Activated CD8-positive, alpha-beta memory T cell treated with anti-CD3 and anti-CD28 coated beads for 1 hour (primary cell): ENCODE results near the gene TBX21.

Experiments used
- DNase-seq, 2 donors: peaks; one replicate each; pipeline ENCODE4 v3.0.0-alpha.2; 2020; ENCODE audit warnings: low read depth in 1 of 2; ENCODE audit errors: extremely low read depth in 1 of 2

TBX21 gene

GRCh38 chr17:47712330-47713023 lies 20.6 kb upstream of the TBX21 start:
- DNase-seq = no peak

GRCh38 chr17:47713980-47714700 lies 18.9 kb upstream of the TBX21 start:
- no peak for DNase-seq

DNA sequence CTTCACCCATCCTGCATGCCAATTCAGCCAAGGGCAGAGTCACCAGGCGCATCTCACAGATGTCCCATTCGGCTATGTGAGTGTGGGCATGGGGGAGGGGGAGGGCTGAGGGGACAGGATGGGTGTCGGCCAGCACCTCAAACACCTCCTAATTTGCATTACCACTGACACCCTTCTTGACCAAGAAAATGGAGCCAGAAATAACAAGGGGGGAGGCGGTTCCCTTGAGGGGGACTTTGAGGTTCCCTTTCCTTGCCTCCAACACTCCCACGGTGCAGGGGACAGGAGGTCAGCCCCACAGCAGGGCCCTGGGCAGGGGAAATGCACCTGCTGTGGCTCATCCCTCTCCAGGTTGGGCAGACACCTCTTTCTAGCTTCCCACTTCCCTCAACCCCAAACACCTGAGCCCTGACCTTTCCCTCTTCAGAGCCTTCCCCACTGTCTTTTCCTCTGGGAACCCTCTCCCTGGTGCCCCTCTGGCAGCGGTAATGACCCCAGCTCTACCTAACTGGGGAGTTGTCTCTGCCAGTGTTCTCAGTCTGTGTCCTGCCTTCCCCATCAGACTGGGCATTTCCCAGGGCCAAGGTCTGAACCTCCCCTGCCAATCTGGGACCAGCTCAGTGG lies 18.2 kb upstream of the TBX21 start:
- DNase-seq = no peak

DNA sequence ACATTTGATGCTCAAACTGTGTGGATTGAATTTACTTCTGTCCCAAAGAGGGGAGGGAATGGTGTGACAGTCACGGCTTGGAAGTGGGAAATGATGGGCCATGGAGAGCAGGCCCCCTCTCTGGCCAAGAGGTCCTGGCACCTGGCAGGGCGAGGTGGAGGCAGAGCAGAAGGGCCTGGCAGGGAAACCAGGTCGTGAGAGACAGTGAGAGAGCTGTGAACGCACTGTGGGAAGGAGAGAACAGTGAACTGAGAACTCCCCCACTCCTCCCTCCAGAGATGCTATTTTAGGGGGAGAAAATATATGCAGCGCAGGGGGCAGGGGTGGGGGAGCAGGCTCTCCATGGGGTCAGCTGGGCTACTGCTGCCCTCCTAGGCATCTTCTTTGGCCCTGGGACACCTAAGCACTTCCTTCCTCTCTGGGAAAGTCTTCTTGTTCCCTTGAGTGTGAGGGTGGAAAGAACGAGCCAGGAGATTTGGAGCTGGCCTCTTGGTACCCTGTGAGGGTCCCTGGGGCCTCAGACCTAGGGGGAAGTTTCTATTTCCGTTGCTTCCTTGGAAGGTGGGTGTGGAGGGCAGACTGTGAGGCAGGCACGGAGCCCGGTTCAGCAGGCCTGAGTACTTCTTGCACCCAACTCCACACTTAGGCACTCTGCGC lies 17.2 kb upstream of the TBX21 start:
- no peak for DNase-seq

- no peak for DNase-seq
These were observed 16.7 kb upstream of the TBX21 start for GRCh38 chr17:47716375-47716774.

GRCh38 chr17:47717261-47717697 lies 15.8 kb upstream of the TBX21 start:
- DNase-seq = no peak

DNA sequence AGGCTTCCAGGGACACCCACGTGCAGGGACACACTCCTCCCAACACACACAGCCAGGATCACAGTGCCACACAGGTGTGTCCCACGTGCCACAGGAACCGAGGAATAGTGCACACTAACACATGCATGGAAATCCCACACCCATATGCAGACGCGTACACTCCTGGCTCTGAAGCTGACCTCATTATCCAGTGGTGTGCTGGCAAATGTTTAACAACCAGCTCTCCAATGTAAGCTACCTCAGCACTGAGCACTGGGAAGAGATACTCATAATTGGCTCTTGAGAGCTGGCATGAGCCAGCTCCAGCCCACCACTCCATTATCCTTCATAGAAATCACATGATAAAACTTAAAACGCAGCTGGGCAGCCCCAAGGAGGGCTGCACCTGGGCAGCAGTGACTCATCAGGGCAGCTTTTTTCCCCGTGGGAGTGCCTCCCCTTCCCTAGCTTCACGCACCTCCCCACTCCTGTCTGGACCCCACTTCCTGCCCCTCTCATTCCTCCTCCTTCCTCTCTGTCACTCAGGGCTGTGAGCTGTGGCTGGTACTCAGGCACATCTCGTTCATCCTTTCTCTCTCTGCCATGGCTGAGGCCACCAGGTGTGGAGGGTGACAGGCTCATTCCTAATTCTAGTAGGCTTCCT lies 14.9 kb upstream of the TBX21 start:
- DNase-seq = no peak

DNA sequence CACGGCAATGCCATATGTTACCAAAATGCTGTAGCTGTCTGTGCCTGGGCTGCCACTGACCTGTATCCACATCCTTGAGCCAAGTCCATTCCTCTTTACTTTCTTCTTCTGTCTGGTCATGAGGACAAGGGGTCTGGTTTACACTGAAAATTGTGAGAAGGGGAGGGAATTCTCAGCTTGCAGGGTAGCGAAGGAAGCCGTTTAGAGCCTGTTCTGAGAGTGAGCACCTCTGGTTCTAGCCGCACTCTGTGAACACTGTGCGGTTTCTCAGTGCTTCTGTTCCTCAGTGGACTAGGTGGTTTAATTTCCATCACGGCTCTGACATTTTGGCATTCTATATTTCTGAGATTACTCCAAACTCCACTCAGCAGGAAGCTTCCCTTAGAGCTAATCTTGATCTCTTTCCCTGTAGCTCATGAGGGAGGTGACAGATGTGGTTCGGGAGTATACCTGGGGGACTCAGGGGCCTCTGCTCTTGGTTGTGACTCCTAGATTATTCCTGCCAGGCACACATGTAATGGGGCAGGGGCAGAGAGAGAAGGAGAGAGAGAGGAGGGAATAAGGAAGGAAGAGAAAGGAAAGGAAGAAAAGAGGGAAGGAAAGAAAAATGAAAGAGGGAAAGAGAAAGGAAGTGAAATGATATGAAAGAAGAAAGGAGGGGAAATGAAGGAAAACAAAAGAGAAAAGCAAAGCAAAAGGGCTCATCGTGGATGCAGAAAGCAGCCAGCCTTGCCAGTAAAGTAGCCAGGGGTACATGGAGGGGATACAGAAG lies 14.2 kb upstream of the TBX21 start:
- no peak for DNase-seq

DNA sequence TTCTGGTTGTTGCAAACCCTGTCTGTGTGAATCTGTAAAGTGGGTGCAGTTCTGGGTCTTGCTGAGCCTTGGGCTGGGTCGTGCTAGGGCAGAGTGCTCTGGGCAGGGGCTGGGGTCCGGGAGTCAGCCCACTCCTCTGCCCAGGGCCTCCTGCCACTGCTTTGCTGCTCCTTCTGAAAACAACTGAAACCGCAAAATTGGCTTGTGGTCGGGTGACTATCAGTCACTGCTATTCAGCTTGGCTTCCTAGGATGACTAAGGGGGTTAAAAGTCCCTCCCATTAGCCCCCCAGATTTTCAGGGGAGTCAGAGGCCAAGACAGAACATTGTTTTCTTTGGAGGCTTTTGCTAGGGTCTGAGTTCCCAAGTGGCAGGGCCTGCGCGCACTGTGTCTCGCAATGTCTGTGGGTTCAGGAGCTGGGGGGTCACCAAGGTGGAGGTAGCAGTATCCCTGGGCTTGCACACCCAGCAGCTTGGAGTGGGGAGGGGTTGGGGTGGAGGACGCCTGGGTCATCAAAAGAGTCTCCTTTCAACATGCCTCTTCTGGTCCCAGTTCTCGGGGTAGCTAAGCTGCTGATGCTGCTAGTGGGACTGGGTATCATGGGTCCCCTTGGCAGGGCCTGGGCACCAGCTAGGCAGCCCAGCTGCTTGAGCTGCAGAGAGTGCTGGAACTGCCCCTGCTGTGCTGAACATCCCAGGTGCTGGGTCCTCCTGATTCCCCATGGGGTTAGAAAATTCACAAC lies 13.5 kb upstream of the TBX21 start:
- no peak for DNase-seq

DNA sequence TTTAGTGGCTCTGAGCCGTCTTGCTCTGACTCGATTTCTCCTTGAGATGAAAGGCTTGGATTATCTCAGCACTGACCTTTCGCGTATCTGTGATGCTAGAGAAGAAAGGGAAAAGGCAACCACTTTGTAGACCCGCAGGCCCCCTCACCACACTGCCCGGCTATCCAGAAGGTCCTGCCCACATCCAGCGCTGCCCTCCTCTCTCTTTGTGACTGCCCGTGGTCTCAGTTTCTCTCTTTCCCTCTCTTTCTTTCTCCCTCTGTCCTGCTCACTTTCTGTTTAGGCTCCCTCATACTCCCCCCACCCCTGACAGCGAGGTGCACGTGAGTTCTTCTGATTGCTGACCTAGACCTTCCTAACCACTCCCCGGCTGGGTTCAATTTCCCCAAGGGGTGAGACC lies 12.8 kb upstream of the TBX21 start:
- DNase-seq = no peak

DNA sequence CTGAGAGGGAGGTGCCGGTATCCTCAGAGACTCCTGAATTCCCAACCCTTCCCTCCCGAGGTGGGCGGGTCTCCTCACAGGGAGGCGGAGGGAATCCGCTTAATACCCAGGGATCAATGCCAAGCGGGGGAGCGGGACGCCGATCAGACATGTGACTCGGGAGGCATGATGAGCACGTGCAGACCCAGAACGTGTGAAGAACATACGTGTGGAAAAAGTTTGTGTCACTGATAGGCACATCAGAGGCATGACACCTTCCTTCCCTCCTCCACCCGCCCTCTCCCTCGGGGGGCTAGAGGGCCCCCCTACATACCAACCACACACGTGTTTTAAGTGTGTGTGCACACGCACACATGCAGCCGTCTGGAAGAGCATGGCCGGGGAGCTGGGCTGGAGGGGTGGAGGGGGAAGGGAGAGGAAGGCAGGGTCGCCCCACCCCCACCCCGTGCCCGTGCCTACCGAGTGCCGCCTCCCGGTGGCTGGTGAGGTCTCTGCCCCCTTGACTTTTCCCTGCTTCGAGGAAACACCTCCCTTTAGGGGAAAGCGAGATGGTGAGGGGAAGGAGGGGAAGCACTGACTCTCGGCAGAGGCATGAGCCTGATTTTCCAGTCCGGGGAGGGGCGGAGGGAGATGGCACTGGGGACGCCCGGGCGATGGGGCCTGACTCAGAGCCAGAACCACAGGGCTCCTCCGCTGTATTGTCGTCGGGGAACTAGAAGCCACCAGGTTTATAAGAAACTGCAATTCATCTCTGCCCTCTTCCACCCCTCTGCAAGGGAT lies 12.1 kb upstream of the TBX21 start:
- DNase-seq = peak; percentile 77 to 78

DNA sequence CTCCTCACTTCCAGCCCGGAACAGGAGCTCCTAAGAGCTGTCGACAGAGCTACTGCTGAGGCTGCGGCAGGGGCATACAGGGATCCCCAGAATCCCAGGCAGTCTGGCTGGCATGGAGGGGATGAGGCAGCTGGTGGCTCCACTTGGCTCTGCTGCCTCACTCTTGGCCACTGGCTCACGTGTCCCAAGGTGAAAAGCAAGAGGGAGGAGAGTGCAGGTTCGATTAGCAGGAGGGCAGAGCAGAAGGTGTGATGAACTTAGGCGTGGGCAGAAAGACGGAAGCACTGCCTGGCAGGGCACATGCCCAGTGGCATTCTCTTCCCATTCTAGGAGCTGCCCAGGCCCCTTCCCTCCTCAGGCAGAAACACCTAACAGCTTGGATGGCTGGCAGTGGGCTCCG lies 11.3 kb upstream of the TBX21 start:
- no peak for DNase-seq

GRCh38 chr17:47724705-47725104 lies 8.3 kb upstream of the TBX21 start:
- DNase-seq = no peak

GRCh38 chr17:47725446-47726111 lies 7.5 kb upstream of the TBX21 start:
- DNase-seq = no peak

GRCh38 chr17:47726796-47727703 lies 6.0 kb upstream of the TBX21 start:
- DNase-seq = no peak

GRCh38 chr17:47727704-47728036 lies 5.4 kb upstream of the TBX21 start:
- no peak for DNase-seq

- DNase-seq = no peak
These were observed 4.7 kb upstream of the TBX21 start for GRCh38 chr17:47728214-47728877.
